Heart left ventricle (tissue), 16 donors: ENCODE measurements around the gene FBXW7. TPM values are rescaled to one million over a fixed set of nuclear protein-coding genes. Genes with fewer than 3 reads are reported as not detected.

Experiments used
- ATAC-seq, 4 donors: fragments of 200-7000 bp; cut with Tn5 transposase; one replicate each; pipeline ENCODE4 v1.9.1; 2020 to 2022; ENCODE audit warnings: moderate library complexity in 4 of 4, mild to moderate bottlenecking in 3 of 4, moderate number of reproducible peaks in 1 of 4
- DNase-seq, 5 donors: peaks; one replicate each; pipeline ENCODE4 v3.0.0-alpha.2; 2020
- H3K27ac ChIP-seq, 12 donors: fragments of 200-600 bp; sonication (generic) in 4 of 12; one replicate each; pipeline versions ENCODE4 v1.5.0 to v1.8.0; 2016 to 2022; ENCODE audit warnings: mild to moderate bottlenecking in 2 of 12
- H3K27me3 ChIP-seq, 9 donors: fragments of 200-600 bp; sonication (generic) in 2 of 9; one replicate each; pipeline versions ENCODE4 v1.5.1 to v1.8.0; 2016 to 2022; ENCODE audit warnings: mild to moderate bottlenecking in 3 of 9
- H3K36me3 ChIP-seq, 9 donors: fragments of 200-600 bp; sonication (generic) in 2 of 9; one replicate each; pipeline versions ENCODE4 v1.5.0 to v1.8.0; 2018 to 2022; ENCODE audit warnings: mild to moderate bottlenecking in 2 of 9
- H3K4me1 ChIP-seq, 12 donors: fragments of 200-600 bp; sonication (generic) in 4 of 12; one replicate each; pipeline versions ENCODE4 v1.5.0 to v1.8.0; 2016 to 2022; ENCODE audit warnings: mild to moderate bottlenecking in 3 of 12
- H3K4me3 ChIP-seq, 12 donors: fragments of 200-600 bp; sonication (generic) in 4 of 12; one replicate each; pipeline versions ENCODE4 v1.5.0 to v1.8.0; 2017 to 2022; ENCODE audit warnings: mild to moderate bottlenecking in 9 of 12, moderate library complexity in 4 of 12
- H3K9me3 ChIP-seq, 12 donors: fragments of 200-600 bp; sonication (generic) in 4 of 12; one replicate each; pipeline versions ENCODE4 v1.5.0 to v1.8.0; 2016 to 2022; ENCODE audit warnings: mild to moderate bottlenecking in 1 of 12
- POLR2A ChIP-seq, 2 donors: fragments of 450-650 bp; IDR thresholded peaks; one replicate each; pipeline ENCODE4 v1.6.1; 2017; ENCODE audit warnings: antibody characterized with exemption in 2 of 2, mild to moderate bottlenecking in 2 of 2, moderate library complexity in 2 of 2
- WGBS, 4 donors: extraction: QIAGEN DNeasy Blood & Tissue Kit in 2 of 4; methylation state at CpG; one replicate each; pipeline versions ENCODE4 v1.1.5 to v1.1.7; 2013 to 2018; 5-methylcytosine and 5-hydroxymethylcytosine counted together
- intact Hi-C, 10 donors: fragments of 100-400 bp; cut with DNase I; formaldehyde crosslinking; loops; one replicate each; pipeline versions ENCODE4 v1.11.1 to v1.14.2; 2022
- polyA plus RNA-seq, 2 donors: library from polyadenylated mRNA; stranded (reverse); fragments of 200-250 nt; gene quantifications; one replicate each; pipeline ENCODE4 v1.2.3, GENCODE V29; 2013
- total RNA-seq, 9 donors: library from RNA; depleted of rRNA in 2 of 9; stranded (reverse); fragments of >200 nt in 2 of 9; fragmentation: NEBNext Ultra II Directional in 3 of 9; extraction: Animal tissue kit (Norgen Biotek cat#: 25700) in 3 of 9; gene quantifications; one replicate each; pipeline versions ENCODE4 v1.1.0 to v1.2.4, GENCODE V29; 2016 to 2023
- TF ChIP-seq, protein P1 (sequence below), 12 donors: fragments of 200-600 bp; sonication (generic) in 4 of 12; IDR thresholded peaks; one replicate each; pipeline versions ENCODE4 v1.5.0 to v1.8.0; 2018 to 2022; ENCODE audit warnings: antibody characterized with exemption in 12 of 12, mild to moderate bottlenecking in 5 of 12
- donor health status: ischemic (EF 13 %, LVEDD 7.1; RV severe dilation, severe dysfunction).
- donor health status: healthy with polysubstance abuse.
- donor health status: DM: no; HTN: yes; CAD: no.
- donor health status: DM: no; HTN: no; CAD: no.
- donor health status: ischemic (EF 25% LVEDD 6.9; RV normal size, moderate dysfunction).
- donor health status: ischemic (EF 25% LVEDD 5.7; RV mildly dilated, moderate dysfunction).
- donor health status: healthy.
- donor health status: DM: yes; HTN: yes; CAD: no.
- donor health status: ischemic (EF 35%, LVEDD 5.7; RV mildly dilated, moderate dysfunction).
- donor health status: nonischemic (EF 11% LVEDD 7.7; RV severe dilation, severe dysfunction).
- donor health status: DM: yes; HTN: yes; CAD: no.
- donor health status: PGD.
- donor health status: ischemic (EF 29% LVEDD 5.4; RV normal size, mild dysfunction).
- donor health status: nonischemic (EF 23%, LVEDD 6.1; RV moderate dilation, normal function).

FBXW7 gene
- total and polyA plus RNA-seq, 11 donors, result 20.6 to 74.1 (median 59.8) TPM

DNA sequence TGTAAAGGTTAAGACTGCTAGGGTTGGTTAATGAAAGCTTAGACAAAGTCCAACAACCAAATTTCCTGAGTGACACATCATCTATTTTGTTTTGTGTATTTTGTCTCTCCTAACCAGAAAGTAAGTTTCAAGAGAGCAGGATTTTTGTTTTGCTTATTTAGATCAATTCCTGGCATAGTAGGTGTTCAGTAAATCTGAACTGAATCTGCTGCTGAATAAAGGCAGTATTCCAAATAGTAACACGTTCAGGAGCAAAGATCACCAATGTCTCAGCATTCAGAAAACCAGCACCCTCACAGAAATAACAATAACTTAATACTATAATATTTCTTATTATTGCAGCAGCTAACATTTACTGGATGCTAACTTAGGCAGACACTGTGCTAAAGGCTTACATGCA lies 12.2 kb downstream of the FBXW7 start:
- H3K9me3 ChIP-seq, result no peaks in the 10 kb centered on the region
- no peak overlapping the region for H3K27ac ChIP-seq
- intact Hi-C loops, result no loop called here
- no peaks in the 10 kb centered on the region for H3K27me3 ChIP-seq
- DNase-seq (no peak), ATAC-seq (no peak)
- 63 to 78% (median 70%) methylated on average over 1 of the region's 1 CpG for WGBS, 4 donors
- no peak for TF ChIP-seq POLR2A (IDR thresholded peaks at IDR 0.05)
- TF ChIP-seq, protein P1, sequence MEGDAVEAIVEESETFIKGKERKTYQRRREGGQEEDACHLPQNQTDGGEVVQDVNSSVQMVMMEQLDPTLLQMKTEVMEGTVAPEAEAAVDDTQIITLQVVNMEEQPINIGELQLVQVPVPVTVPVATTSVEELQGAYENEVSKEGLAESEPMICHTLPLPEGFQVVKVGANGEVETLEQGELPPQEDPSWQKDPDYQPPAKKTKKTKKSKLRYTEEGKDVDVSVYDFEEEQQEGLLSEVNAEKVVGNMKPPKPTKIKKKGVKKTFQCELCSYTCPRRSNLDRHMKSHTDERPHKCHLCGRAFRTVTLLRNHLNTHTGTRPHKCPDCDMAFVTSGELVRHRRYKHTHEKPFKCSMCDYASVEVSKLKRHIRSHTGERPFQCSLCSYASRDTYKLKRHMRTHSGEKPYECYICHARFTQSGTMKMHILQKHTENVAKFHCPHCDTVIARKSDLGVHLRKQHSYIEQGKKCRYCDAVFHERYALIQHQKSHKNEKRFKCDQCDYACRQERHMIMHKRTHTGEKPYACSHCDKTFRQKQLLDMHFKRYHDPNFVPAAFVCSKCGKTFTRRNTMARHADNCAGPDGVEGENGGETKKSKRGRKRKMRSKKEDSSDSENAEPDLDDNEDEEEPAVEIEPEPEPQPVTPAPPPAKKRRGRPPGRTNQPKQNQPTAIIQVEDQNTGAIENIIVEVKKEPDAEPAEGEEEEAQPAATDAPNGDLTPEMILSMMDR (IDR thresholded peaks at IDR 0.05), result no peak
- peaks cover 0 to 13% (median 4%) of the 10 kb centered on the region in 12 donors for H3K4me1 ChIP-seq
- peaks cover 0 to 1% (median 0%) of the 10 kb centered on the region in 9 donors for H3K36me3 ChIP-seq
- H3K4me3 ChIP-seq, result no peak overlapping the region

DNA sequence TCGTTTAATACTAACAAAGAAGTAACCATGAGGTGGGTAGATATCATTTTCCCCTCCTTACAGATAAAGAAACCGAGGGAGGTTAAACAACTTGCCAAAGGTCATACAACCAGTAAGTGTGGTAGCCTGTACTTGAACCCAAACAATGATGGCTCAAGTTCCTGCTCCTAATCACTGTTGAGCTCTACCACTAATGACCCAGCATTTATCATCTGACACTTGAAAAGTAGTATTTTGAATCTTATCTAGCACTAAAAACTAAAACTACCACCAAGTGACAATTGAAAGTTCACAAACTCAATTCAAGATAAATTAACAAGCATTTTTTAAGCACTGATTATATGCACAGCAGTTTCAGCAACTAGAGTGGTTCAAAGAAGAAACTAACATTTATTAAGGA lies 13.1 kb downstream of the FBXW7 start:
- ATAC-seq, result no peak

DNA sequence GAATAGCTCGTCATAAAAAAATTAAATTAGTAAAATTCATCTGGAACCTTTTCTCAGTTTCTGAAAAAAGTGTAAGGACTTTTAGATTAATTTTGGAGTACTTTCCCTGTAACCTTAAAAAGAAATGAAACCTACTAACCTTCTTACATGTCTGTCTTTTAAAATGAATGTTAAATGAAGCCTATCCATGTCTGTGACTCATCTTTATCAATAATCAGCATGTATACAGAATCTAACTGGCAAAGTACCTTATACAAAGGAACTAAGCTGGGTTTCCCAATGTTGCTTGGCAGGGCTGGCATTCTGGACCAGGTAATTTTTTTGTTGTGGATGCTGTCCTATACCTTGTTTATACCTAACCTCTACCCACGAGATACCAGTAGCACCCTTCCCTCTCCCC lies 13.6 kb downstream of the FBXW7 start:
- 86 to 95% (median 91%) methylated on average over 2 of the region's 2 CpGs for WGBS, 4 donors
- no peak overlapping the region for H3K4me3 ChIP-seq
- no peaks in the 10 kb centered on the region for H3K27me3 ChIP-seq
- TF ChIP-seq, protein P1 (IDR thresholded peaks at IDR 0.05), result no peak
- no peak for TF ChIP-seq POLR2A (IDR thresholded peaks at IDR 0.05)
- DNase-seq, result no peak
- no peaks in the 10 kb centered on the region for H3K9me3 ChIP-seq
- H3K4me1 ChIP-seq, result peaks cover 0 to 13% (median 2%) of the 10 kb centered on the region in 12 donors
- ATAC-seq, result no peak
- H3K36me3 ChIP-seq, result no peaks in the 10 kb centered on the region
- H3K27ac ChIP-seq, result no peak overlapping the region
- intact Hi-C loops, result no loop called here

More for the DNA sequence above, 13.1 kb downstream of the FBXW7 start:
- TF ChIP-seq, protein P1 (IDR thresholded peaks at IDR 0.05), result no peak
- TF ChIP-seq POLR2A (IDR thresholded peaks at IDR 0.05), result no peak
- H3K36me3 ChIP-seq, result no peaks in the 10 kb centered on the region
- no peak overlapping the region for H3K27ac ChIP-seq
- DNase-seq, result no peak
- H3K4me1 ChIP-seq, result peaks cover 0 to 13% (median 2%) of the 10 kb centered on the region in 12 donors
- H3K27me3 ChIP-seq, result no peaks in the 10 kb centered on the region
- H3K4me3 ChIP-seq, result no peak overlapping the region
- intact Hi-C loops, result no loop called here
- H3K9me3 ChIP-seq, result no peaks in the 10 kb centered on the region
- WGBS, 4 donors, result 60 to 67% (median 62%) methylated on average over 2 of the region's 2 CpGs

DNA sequence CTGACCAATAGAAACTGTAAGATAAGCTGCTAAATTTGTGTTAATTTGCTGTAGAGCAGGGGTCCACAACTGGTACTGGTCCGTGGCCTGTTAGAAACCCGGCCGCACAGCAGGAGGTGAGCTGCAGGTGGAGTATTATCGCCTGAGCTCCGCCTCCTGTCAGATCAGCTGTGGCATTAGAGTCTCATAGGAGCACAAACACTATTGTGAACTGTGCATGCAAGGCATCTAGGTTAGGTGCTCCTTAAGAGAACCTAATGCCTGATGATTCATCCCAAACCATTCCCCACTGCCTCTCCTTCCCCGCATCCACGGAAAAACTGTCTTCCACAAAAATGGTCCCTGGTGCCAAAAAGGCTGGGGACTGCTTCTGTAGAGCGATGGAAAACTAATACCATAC lies 19.7 kb downstream of the FBXW7 start:
- no peak for ATAC-seq
- peaks cover 0 to 26% (median 5%) of the 10 kb centered on the region in 12 donors for H3K4me1 ChIP-seq
- no peaks in the 10 kb centered on the region for H3K27me3 ChIP-seq
- no peak for TF ChIP-seq POLR2A (IDR thresholded peaks at IDR 0.05)
- TF ChIP-seq, protein P1 (IDR thresholded peaks at IDR 0.05), result no peak
- no peaks in the 10 kb centered on the region for H3K36me3 ChIP-seq
- H3K9me3 ChIP-seq, result no peaks in the 10 kb centered on the region
- intact Hi-C loops, result no loop called here
- no peak overlapping the region for H3K4me3 ChIP-seq
- no peak for DNase-seq
- WGBS, 4 donors, result 81 to 94% (median 89%) methylated on average over 8 of the region's 8 CpGs
- H3K27ac ChIP-seq, result no peak overlapping the region
